Measurements from ENCODE around the gene GRIFIN. TPM values are rescaled to one million over a fixed set of nuclear protein-coding genes. Genes with fewer than 3 reads are reported as not detected.
"Not testable (repeated sequence)": the region's sequence is repeated elsewhere in the genome, so short reads cannot be mapped to it uniquely, and the experiment has no call there.

Gene GRIFIN
- total and polyA plus RNA-seq, 2 experiments from 2014 or later, result not detected

GRCh38 chr7:2471396-2471795 is 4.8 kb downstream of the GRIFIN start:
- 44 to 46% methylated on average over 11 to 17 of the region's 17 CpGs for WGBS, 2 experiments (ENCODE audit: low coverage in 1 of 2, low lambda C conversion rate in 2 of 2, missing lambda C conversion rate in 2 of 2)
- H3F3A ChIP-seq (ENCODE audit: insufficient read depth), result no peaks in the 10 kb centered on the region
- TF ChIP-seq EZH2phosphoT487 (IDR thresholded peaks at IDR 0.05; ENCODE audit: insufficient read depth, low read depth) (no peak), EZH2 (IDR thresholded peaks at IDR 0.05; ENCODE audit: insufficient read depth, poor library complexity, severe bottlenecking) (no peak)
- no peaks in the 10 kb centered on the region for H3K79me2 ChIP-seq (ENCODE audit: insufficient read depth)
- in situ Hi-C loops (cut with MboI), result loop anchor here (25.0 kb wide), 1 partner anchor 216 kb away; the partner anchor contains the start of gene AMZ1
- H3K4me1 ChIP-seq (ENCODE audit: insufficient read depth), result no peaks in the 10 kb centered on the region
- no peaks in the 10 kb centered on the region for H4K20me1 ChIP-seq (ENCODE audit: insufficient read depth)
- H3K9me2 ChIP-seq (ENCODE audit: insufficient read depth), result no peaks in the 10 kb centered on the region
- no peak overlapping the region for H3K27ac ChIP-seq
- H3K9ac ChIP-seq, result no peak overlapping the region
- DNase-seq, result no peak
- H3K9me3 ChIP-seq (ENCODE audit: low read depth), result no peaks in the 10 kb centered on the region
- H3K4me3 ChIP-seq, result no peak overlapping the region
- H3K36me3 ChIP-seq (ENCODE audit: low read depth), result no peaks in the 10 kb centered on the region
- no peak overlapping the region for H2AFZ ChIP-seq
- H3K27me3 ChIP-seq (replicated peaks; ENCODE audit: insufficient read depth), result no peaks in the 10 kb centered on the region
- no peak overlapping the region for H3K4me2 ChIP-seq (ENCODE audit: unreplicated experiment)

- Histone ChIP-seq H3F3A (ENCODE audit: insufficient read depth) (no peaks in the 10 kb centered on the region), H3K36me3 (ENCODE audit: low read depth) (no peaks in the 10 kb centered on the region), H3K27me3 (replicated peaks; ENCODE audit: insufficient read depth) (no peaks in the 10 kb centered on the region), H2AFZ (no peak overlapping the region), H4K20me1 (ENCODE audit: insufficient read depth) (no peaks in the 10 kb centered on the region), H3K9ac (no peak overlapping the region), H3K79me2 (ENCODE audit: insufficient read depth) (no peaks in the 10 kb centered on the region), H3K27ac (no peak overlapping the region), H3K4me1 (ENCODE audit: insufficient read depth) (no peaks in the 10 kb centered on the region), H3K9me2 (ENCODE audit: insufficient read depth) (no peaks in the 10 kb centered on the region), H3K9me3 (ENCODE audit: low read depth) (no peaks in the 10 kb centered on the region), H3K4me2 (ENCODE audit: unreplicated experiment) (no peak overlapping the region), H3K4me3 (no peak overlapping the region)
- in situ Hi-C loops (cut with MboI), result loop anchor here (25.0 kb wide), 1 partner anchor 216 kb away; the partner anchor contains the start of gene AMZ1
- WGBS, 2 experiments (ENCODE audit: low coverage in 1 of 2, low lambda C conversion rate in 2 of 2, missing lambda C conversion rate in 2 of 2), result 27 to 35% methylated on average over 5 of the region's 5 CpGs
- DNase-seq, result peak; percentile 64
- no peak for TF ChIP-seq EZH2phosphoT487 (IDR thresholded peaks at IDR 0.05; ENCODE audit: insufficient read depth, low read depth)
- TF ChIP-seq EZH2 (IDR thresholded peaks at IDR 0.05; ENCODE audit: insufficient read depth, poor library complexity, severe bottlenecking), result no peak
Observed at GRCh38 chr7:2471022-2471329, 5.2 kb downstream of the GRIFIN start.

- WGBS, 2 experiments (ENCODE audit: low coverage in 1 of 2, low lambda C conversion rate in 2 of 2, missing lambda C conversion rate in 2 of 2), result 81 to 83% methylated on average over 19 of the region's 19 CpGs
- H3K27me3 ChIP-seq (replicated peaks; ENCODE audit: insufficient read depth), result no peaks in the 10 kb centered on the region
- H3K9me3 ChIP-seq (ENCODE audit: low read depth), result no peaks in the 10 kb centered on the region
- no peaks in the 10 kb centered on the region for H3K36me3 ChIP-seq (ENCODE audit: low read depth)
- H2AFZ ChIP-seq, result no peak overlapping the region
- no peak overlapping the region for H3K27ac ChIP-seq
- H3K9me2 ChIP-seq (ENCODE audit: insufficient read depth), result no peaks in the 10 kb centered on the region
- no peak for DNase-seq
- no peak overlapping the region for H3K4me3 ChIP-seq
- H3K4me1 ChIP-seq (ENCODE audit: insufficient read depth), result no peaks in the 10 kb centered on the region
- H3K79me2 ChIP-seq (ENCODE audit: insufficient read depth), result no peaks in the 10 kb centered on the region
- no peaks in the 10 kb centered on the region for H4K20me1 ChIP-seq (ENCODE audit: insufficient read depth)
- no peak overlapping the region for H3K9ac ChIP-seq
- in situ Hi-C loops (cut with MboI), result loop anchor here (25.0 kb wide), 1 partner anchor 217 kb away; the partner anchor contains the start of gene AMZ1
- H3K4me2 ChIP-seq (ENCODE audit: unreplicated experiment), result no peak overlapping the region
- no peaks in the 10 kb centered on the region for H3F3A ChIP-seq (ENCODE audit: insufficient read depth)
- TF ChIP-seq EZH2phosphoT487 (IDR thresholded peaks at IDR 0.05; ENCODE audit: insufficient read depth, low read depth) (no peak), EZH2 (IDR thresholded peaks at IDR 0.05; ENCODE audit: insufficient read depth, poor library complexity, severe bottlenecking) (no peak)
Observed at GRCh38 chr7:2470204-2471021, 5.8 kb downstream of the GRIFIN start.

- not testable (repeated sequence) for DNase-seq; H3K4me1 ChIP-seq (ENCODE audit: insufficient read depth); H3K9ac ChIP-seq; H2AFZ ChIP-seq; H3K27me3 ChIP-seq (replicated peaks; ENCODE audit: insufficient read depth); H3K79me2 ChIP-seq (ENCODE audit: insufficient read depth); H3K27ac ChIP-seq; H3K4me2 ChIP-seq (ENCODE audit: unreplicated experiment); H3K9me2 ChIP-seq (ENCODE audit: insufficient read depth); H3K9me3 ChIP-seq (ENCODE audit: low read depth); H4K20me1 ChIP-seq (ENCODE audit: insufficient read depth); H3K36me3 ChIP-seq (ENCODE audit: low read depth); H3F3A ChIP-seq (ENCODE audit: insufficient read depth); H3K4me3 ChIP-seq
- in situ Hi-C loops (cut with MboI), result loop anchor here (25.0 kb wide), 1 partner anchor 218 kb away; the partner anchor contains the start of gene AMZ1
- WGBS, 2 experiments (ENCODE audit: low coverage in 1 of 2, low lambda C conversion rate in 2 of 2, missing lambda C conversion rate in 2 of 2), result 64 to 71% methylated on average over 9 of the region's 9 CpGs
Observed at GRCh38 chr7:2469460-2470203, 6.6 kb downstream of the GRIFIN start.

Data from GM23248 (cell line).